GM12872 (cell line): ENCODE measurements around the gene STAM2.

ENCODE experiments used
- TF ChIP-seq, protein P1 (sequence below): IDR thresholded peaks from 3 replicates; pipeline ENCODE4 v1.5.1; 2011; ENCODE audit warnings: low read depth, mild to moderate bottlenecking, low read length, moderate library complexity; ENCODE audit not compliant: insufficient read depth

Gene STAM2

GRCh38 chr2:152067823-152068222 lies 107.7 kb downstream of the STAM2 start:
- TF ChIP-seq, protein P1, sequence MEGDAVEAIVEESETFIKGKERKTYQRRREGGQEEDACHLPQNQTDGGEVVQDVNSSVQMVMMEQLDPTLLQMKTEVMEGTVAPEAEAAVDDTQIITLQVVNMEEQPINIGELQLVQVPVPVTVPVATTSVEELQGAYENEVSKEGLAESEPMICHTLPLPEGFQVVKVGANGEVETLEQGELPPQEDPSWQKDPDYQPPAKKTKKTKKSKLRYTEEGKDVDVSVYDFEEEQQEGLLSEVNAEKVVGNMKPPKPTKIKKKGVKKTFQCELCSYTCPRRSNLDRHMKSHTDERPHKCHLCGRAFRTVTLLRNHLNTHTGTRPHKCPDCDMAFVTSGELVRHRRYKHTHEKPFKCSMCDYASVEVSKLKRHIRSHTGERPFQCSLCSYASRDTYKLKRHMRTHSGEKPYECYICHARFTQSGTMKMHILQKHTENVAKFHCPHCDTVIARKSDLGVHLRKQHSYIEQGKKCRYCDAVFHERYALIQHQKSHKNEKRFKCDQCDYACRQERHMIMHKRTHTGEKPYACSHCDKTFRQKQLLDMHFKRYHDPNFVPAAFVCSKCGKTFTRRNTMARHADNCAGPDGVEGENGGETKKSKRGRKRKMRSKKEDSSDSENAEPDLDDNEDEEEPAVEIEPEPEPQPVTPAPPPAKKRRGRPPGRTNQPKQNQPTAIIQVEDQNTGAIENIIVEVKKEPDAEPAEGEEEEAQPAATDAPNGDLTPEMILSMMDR: no peak
